ENCODE results near the gene POLR3F. TPM values are rescaled to one million over a fixed set of nuclear protein-coding genes. Genes with fewer than 3 reads are reported as not detected.

POLR3F gene
- total RNA-seq, 2 donors from 2014 or later: 2.6 to 4.9 TPM

GRCh38 chr20:18481596-18481995, 14.4 kb downstream of the POLR3F start:
- TF ChIP-seq, protein P1, sequence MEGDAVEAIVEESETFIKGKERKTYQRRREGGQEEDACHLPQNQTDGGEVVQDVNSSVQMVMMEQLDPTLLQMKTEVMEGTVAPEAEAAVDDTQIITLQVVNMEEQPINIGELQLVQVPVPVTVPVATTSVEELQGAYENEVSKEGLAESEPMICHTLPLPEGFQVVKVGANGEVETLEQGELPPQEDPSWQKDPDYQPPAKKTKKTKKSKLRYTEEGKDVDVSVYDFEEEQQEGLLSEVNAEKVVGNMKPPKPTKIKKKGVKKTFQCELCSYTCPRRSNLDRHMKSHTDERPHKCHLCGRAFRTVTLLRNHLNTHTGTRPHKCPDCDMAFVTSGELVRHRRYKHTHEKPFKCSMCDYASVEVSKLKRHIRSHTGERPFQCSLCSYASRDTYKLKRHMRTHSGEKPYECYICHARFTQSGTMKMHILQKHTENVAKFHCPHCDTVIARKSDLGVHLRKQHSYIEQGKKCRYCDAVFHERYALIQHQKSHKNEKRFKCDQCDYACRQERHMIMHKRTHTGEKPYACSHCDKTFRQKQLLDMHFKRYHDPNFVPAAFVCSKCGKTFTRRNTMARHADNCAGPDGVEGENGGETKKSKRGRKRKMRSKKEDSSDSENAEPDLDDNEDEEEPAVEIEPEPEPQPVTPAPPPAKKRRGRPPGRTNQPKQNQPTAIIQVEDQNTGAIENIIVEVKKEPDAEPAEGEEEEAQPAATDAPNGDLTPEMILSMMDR (IDR thresholded peaks at IDR 0.05): no peak
- TF ChIP-seq POLR2A (IDR thresholded peaks at IDR 0.05): no peak
- intact Hi-C loops (cut with DNase I): no loop called here
- 83 to 90% methylated on average over 4 of the region's 4 CpGs for WGBS, 2 donors
- Histone ChIP-seq H3K9me3 (no peaks in the 10 kb centered on the region), H3K27ac (no peak overlapping the region), H3K27me3 (no peaks in the 10 kb centered on the region), H3K4me1 (peaks cover 9% of the 10 kb centered on the region), H3K4me3 (no peak overlapping the region), H3K36me3 (replicated peaks in 1 of 2; ENCODE audit: insufficient read depth in 1 of 2, low read depth in 2 of 2) (peaks cover 0 to 16% of the 10 kb centered on the region in 2 donors)
- ATAC-seq (no peak), DNase-seq (no peak)

DNA sequence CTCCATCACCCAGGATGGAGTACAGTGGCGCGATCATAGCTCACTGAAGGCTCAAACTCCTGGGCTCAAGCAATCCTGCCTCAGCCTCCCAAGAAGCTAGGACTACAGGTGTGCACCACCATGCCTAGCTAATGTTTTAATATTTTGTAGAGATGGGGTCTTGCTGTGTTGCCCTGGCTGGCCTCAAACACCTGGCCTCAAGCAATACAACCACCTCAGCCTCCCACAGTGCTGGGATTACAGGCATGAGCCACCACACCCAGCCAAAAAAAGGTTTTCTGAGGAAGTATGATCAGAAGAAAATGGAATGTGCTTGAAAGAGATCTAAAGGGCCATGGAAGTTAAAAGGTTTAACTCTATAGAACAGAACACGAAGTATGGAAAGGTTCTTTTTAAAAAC, 21.1 kb downstream of the POLR3F start:
- Histone ChIP-seq H3K4me3 (no peak overlapping the region), H3K27me3 (no peaks in the 10 kb centered on the region), H3K36me3 (replicated peaks in 1 of 2; ENCODE audit: insufficient read depth in 1 of 2, low read depth in 2 of 2) (peaks cover 0 to 11% of the 10 kb centered on the region in 2 donors), H3K4me1 (no peaks in the 10 kb centered on the region), H3K9me3 (no peaks in the 10 kb centered on the region), H3K27ac (no peak overlapping the region)
- ATAC-seq (no peak), DNase-seq (no peak)
- TF ChIP-seq, protein P1 (IDR thresholded peaks at IDR 0.05): no peak
- no peak for TF ChIP-seq POLR2A (IDR thresholded peaks at IDR 0.05)
- 86 to 93% methylated on average over 3 of the region's 3 CpGs for WGBS, 2 donors
- intact Hi-C loops (cut with DNase I): no loop called here

DNA sequence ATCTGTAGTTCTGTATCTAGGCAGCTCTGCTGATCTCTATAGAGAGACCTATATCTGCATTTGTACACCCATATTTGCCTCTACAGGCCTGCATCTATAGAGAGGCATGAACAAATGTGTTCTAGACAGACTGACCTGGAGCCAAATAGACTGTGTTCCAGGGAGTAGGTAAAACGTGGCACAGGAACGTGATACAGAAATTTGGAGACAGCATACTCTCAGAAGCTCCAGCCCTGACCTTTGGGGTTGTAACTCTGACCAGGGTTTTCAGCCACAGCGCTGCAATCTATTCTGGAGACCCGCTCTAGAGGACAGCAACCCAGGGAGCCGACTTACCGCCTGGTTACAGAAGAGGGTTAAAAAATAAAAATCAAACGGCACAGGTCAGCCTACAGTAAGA, 28.9 kb downstream of the POLR3F start:
- Histone ChIP-seq H3K4me3 (no peak overlapping the region), H3K36me3 (replicated peaks in 1 of 2; ENCODE audit: insufficient read depth in 1 of 2, low read depth in 2 of 2) (peaks cover 0 to 3% of the 10 kb centered on the region in 2 donors), H3K27me3 (no peaks in the 10 kb centered on the region), H3K4me1 (peaks cover 13% of the 10 kb centered on the region), H3K27ac (no peak overlapping the region), H3K9me3 (no peaks in the 10 kb centered on the region)
- DNase-seq: no peak
- intact Hi-C loops (cut with DNase I): no loop called here
- TF ChIP-seq, protein P1 (IDR thresholded peaks at IDR 0.05): no peak
- no peak for TF ChIP-seq POLR2A (IDR thresholded peaks at IDR 0.05)
- no peak for ATAC-seq
- 12 to 18% methylated on average over 7 of the region's 7 CpGs for WGBS, 2 donors

- ATAC-seq (peak; percentile 100), DNase-seq (peak; percentile 85 to 88 (median 88))
- H3K36me3 ChIP-seq (replicated peaks in 1 of 2; ENCODE audit: insufficient read depth in 1 of 2, low read depth in 2 of 2): peaks cover 0 to 3% of the 10 kb centered on the region in 2 donors
- no peaks in the 10 kb centered on the region for H3K9me3 ChIP-seq
- intact Hi-C loops (cut with DNase I): no loop called here
- TF ChIP-seq, protein P1 (IDR thresholded peaks at IDR 0.05): no peak
- peak in 2 of 3 donors; percentile 54 for TF ChIP-seq POLR2A (IDR thresholded peaks at IDR 0.05)
- peaks cover 13% of the 10 kb centered on the region for H3K4me1 ChIP-seq
- peak within 1 kb of the TSS; percentile 35 to 72 for H3K4me3 ChIP-seq
- no peaks in the 10 kb centered on the region for H3K27me3 ChIP-seq
- peak within 1 kb of the TSS in 3 of 4 donors; percentile 19 to 62 (median 58) for H3K27ac ChIP-seq
- 3 to 4% methylated on average over 19 to 31 of the region's 31 CpGs for WGBS, 2 donors
Measured at GRCh38 chr20:18496740-18497592, 29.8 kb downstream of the POLR3F start, which contains the start of gene RBBP9. TSS of gene RBBP9 (minus strand) at chr20:18497225. CDS start at chr20:18497167, 58 bp downstream.

Data from body of pancreas (tissue), 4 donors.